Posterior cingulate gyrus (tissue), 11 donors: ENCODE data around the gene ANKRD18B.
"Not testable (repeated sequence)": the region's sequence is repeated elsewhere in the genome, so short reads cannot be mapped to it uniquely, and the experiment has no call there.

Experiments used
- DNase-seq, 10 donors: peaks; one replicate each; pipeline versions ENCODE4 v3.0.0 to v3.0.0-alpha.2; 2020 to 2021; ENCODE audit warnings: mixed read lengths in 3 of 10
- intact Hi-C: fragments of 100-400 bp; cut with DNase I; formaldehyde crosslinking; loops from one replicate; pipeline ENCODE4 v1.15.1; 2023

ANKRD18B gene

DNA sequence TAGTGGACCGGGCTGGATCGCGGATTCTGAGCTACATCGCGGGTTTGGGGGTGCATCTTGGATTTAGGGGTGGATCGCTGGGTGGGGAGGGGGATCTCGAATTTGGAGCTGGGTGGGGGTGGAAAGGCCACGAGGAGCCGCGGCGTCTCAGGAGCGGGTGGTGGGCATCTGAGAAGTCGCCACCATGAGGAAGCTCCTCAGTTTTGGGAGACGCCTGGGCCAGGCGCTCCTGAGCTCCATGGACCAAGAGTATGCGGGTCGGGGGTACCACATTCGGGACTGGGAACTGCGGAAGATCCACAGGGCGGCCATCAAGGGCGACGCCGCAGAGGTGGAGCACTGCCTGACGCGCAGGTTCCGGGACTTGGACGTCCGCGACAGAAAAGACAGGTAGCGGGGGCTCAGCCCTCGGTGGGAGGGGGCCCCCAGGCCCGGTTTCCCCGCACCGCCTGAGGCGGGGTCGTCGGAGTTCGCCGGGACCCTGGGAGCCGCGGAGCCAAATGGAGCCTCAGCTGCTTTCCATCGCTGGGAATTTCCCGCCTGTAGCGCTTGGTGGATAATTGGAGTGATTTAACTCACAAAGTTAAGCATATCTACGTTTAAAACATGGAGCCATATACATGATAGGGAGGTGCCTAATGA lies 376 bp downstream of the ANKRD18B start:
- intact Hi-C loops, result no loop called here
- peak in 7 of 10 donors; percentile 15 to 85 (median 26) for DNase-seq

DNA sequence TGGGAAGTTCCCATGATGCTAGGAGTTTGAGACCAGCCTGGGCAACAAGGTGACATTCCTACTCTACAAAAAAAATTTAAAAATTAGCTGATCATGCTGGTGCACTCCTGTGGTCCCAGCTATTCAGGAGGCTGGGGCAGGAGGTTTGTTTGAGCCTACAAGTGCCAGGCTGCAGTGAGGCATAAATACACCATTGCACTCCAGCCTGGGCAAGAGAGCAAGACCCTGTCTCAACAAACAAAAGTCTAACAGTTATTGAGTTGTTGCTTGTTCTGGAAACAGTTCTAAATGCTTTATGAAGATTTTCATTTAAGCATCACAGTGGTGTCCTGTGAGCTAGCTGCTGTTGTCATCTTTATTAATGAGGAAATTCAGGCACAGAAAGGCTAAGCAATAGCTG lies 4.0 kb downstream of the ANKRD18B start:
- DNase-seq, intact Hi-C loops: not testable (repeated sequence)

GRCh38 chr9:33533958-33534357 lies 9.9 kb downstream of the ANKRD18B start:
- intact Hi-C loops, DNase-seq: not testable (repeated sequence)

- DNase-seq, result no peak
- intact Hi-C loops, result no loop called here
Observed at GRCh38 chr9:33535541-33535940, 11.5 kb downstream of the ANKRD18B start.

DNA sequence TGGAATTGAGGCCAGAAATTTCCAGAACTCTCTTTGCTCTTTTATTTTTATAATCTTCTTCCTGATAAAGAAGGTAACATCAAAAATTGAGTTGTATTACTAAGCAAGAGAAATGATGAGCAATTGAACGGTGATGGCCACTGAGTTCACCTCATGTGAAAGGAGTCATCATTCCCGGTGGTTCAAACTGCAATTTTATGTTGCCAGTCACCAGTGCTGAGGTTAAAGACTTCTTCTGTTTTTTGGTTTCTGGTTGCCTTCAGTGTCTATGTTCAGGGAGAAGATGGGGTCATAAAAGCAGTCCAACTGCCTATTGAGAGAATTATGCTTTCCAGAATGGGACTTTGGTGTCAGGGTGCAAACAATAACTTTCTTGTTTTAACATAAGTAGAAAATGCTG lies 19.4 kb downstream of the ANKRD18B start:
- intact Hi-C loops, DNase-seq: not testable (repeated sequence)

- intact Hi-C loops, DNase-seq: not testable (repeated sequence)
Observed at GRCh38 chr9:33545715-33546114, 21.7 kb downstream of the ANKRD18B start.

DNA sequence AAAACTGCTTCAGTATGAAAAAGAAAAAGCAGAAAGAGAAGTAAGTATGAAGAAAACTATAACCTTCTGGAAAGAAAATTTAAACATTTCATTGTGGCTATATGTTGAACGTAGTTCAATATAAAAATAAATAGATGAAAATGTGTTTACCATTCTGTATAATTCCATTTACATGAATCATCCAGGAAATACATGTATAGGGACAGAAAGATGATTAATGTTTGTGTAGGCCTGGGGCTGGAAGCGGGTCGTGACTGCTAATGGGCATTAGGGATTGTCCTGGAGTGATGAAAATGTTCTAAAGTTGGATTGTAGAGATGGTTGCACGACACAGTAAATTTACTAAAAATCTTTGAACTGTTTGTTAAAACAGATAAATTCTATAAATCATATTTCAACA lies 24.8 kb downstream of the ANKRD18B start:
- intact Hi-C loops, DNase-seq: not testable (repeated sequence)

- DNase-seq, intact Hi-C loops: not testable (repeated sequence)
Observed at GRCh38 chr9:33549418-33549817, 25.4 kb downstream of the ANKRD18B start.

DNA sequence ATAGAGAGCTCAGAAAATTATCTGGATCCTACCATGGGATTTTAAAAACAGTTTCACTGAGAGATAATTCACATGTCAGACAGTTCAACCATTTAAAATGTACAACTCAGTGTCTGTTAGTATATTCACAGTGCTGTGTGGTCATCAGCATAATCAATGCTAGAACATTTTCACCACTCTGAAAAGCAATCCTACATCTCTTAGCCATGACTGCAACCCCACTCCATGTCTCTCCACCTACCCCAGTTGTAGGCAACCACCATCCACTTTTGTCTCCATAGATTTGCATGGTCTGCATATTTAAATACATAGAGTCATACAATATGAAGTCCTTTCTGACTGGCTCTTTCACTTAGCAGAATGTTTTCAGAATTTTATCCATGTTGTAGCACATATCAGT lies 27.1 kb downstream of the ANKRD18B start:
- intact Hi-C loops, DNase-seq: not testable (repeated sequence)

GRCh38 chr9:33552315-33552725 lies 28.3 kb downstream of the ANKRD18B start:
- DNase-seq, result peak in 1 of 10 donors; percentile 63
- intact Hi-C loops, result not testable (repeated sequence)

- DNase-seq, result peak in 1 of 10 donors; percentile 59
Observed at GRCh38 chr9:33560217-33560616, 36.2 kb downstream of the ANKRD18B start.

GRCh38 chr9:33562196-33562595 lies 38.1 kb downstream of the ANKRD18B start:
- DNase-seq, intact Hi-C loops: not testable (repeated sequence)

More at GRCh38 chr9:33560217-33560616, 36.2 kb downstream of the ANKRD18B start:
- intact Hi-C loops, result not testable (repeated sequence)

- DNase-seq, intact Hi-C loops: not testable (repeated sequence)
Observed at GRCh38 chr9:33567776-33568175, 43.7 kb downstream of the ANKRD18B start.

GRCh38 chr9:33577786-33578185 lies 53.7 kb downstream of the ANKRD18B start:
- intact Hi-C loops, DNase-seq: not testable (repeated sequence)

DNA sequence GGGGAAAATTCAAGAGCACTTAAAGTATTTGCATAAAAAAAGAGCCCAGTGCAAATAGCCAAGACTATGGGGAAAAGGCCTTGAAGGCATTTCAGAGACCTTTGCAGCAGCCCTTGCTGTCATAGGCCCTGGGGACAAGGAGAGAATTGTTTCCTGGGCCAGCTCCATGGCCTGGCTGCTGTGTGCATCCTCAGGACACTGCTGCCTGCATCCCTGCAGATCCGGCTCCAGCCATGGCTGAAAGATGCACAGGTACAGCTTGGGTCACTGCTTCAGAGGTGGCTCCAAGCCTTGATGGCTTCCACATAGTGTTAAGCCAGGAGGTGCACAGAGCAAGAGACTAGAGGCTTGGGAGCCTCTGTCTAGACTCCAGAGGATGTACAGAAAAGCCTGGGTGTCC lies 55.9 kb downstream of the ANKRD18B start:
- intact Hi-C loops, result not testable (repeated sequence)
- peak in 1 of 10 donors; percentile 66 for DNase-seq

- DNase-seq, intact Hi-C loops: not testable (repeated sequence)
Observed at GRCh38 chr9:33582686-33583085, 58.6 kb downstream of the ANKRD18B start.

- intact Hi-C loops, DNase-seq: not testable (repeated sequence)
Observed at GRCh38 chr9:33586128-33586527, 62.1 kb downstream of the ANKRD18B start.

GRCh38 chr9:33587799-33588198 lies 63.7 kb downstream of the ANKRD18B start:
- DNase-seq, intact Hi-C loops: not testable (repeated sequence)

- DNase-seq, intact Hi-C loops: not testable (repeated sequence)
Observed at GRCh38 chr9:33588876-33589275, 64.8 kb downstream of the ANKRD18B start.

GRCh38 chr9:33590857-33591256 lies 66.8 kb downstream of the ANKRD18B start:
- intact Hi-C loops, DNase-seq: not testable (repeated sequence)

DNA sequence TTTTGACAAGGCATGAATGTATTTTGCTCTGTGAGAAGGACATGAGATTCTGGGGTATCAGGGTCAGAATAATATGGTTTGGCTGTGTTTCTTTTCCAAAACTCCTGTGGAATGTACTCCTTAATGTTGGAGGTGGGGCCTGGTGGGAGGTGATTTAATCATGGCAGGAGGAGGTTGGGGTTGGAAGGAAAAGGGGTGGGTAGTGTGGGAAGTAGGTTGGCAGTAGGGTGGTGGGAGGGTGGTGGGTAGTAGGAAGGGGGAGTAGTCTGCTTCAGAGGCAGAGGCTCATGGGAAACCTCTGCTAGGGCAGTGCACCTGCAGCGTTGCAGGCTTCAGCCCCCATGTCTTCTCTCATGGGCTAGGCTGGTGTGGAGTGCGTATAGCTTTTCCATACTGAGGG lies 72.9 kb downstream of the ANKRD18B start:
- intact Hi-C loops, result not testable (repeated sequence)

GRCh38 chr9:33597386-33597785 lies 73.3 kb downstream of the ANKRD18B start:
- intact Hi-C loops, DNase-seq: not testable (repeated sequence)

More for the DNA sequence above, 72.9 kb downstream of the ANKRD18B start:
- not testable (repeated sequence) for DNase-seq
